BLaER1 treated with 17β-estradiol and CSF1 and Interleukin-3, amounts not matched to agents 10 nM and 100 nM (cell line): ENCODE measurements around the gene OSBPL10.

Experiments
- H3K27ac ChIP-seq, 11 experiments: shearing (Covaris generic); formaldehyde crosslinking; 2 replicates each; pipeline ENCODE4 v1.8.1; 2022
- H3K27me3 ChIP-seq, 11 experiments: shearing (Covaris generic); formaldehyde crosslinking; 2 replicates each; pipeline ENCODE4 v1.8.1; 2022
- H3K36me3 ChIP-seq, 11 experiments: shearing (Covaris generic); formaldehyde crosslinking; 2 replicates each; pipeline ENCODE4 v1.8.1; 2022
- H3K4me1 ChIP-seq, 10 experiments: shearing (Covaris generic); formaldehyde crosslinking; 2 replicates each; pipeline ENCODE4 v1.8.1; 2022
- H3K4me2 ChIP-seq, 11 experiments: shearing (Covaris generic); formaldehyde crosslinking; 2 replicates each; pipeline ENCODE4 v1.8.1; 2022
- H3K4me3 ChIP-seq, 10 experiments: shearing (Covaris generic); formaldehyde crosslinking; 2 replicates each; pipeline ENCODE4 v1.8.1; 2022
- H3K9ac ChIP-seq, 11 experiments: shearing (Covaris generic); formaldehyde crosslinking; 2 replicates each; pipeline ENCODE4 v1.8.1; 2022
- H3K9me3 ChIP-seq, 11 experiments: shearing (Covaris generic); formaldehyde crosslinking; replicated peaks in 1 of 11; 2 replicates each; pipeline ENCODE4 v1.8.1; 2022
- H4K20me1 ChIP-seq, 11 experiments: shearing (Covaris generic); formaldehyde crosslinking; 2 replicates each; pipeline ENCODE4 v1.8.1; 2022
- Cebpa-rat ChIP-seq, 11 experiments: shearing (Covaris generic); IDR thresholded peaks; 2 replicates each; pipeline ENCODE4 v1.8.1; 2022

OSBPL10 gene

DNA sequence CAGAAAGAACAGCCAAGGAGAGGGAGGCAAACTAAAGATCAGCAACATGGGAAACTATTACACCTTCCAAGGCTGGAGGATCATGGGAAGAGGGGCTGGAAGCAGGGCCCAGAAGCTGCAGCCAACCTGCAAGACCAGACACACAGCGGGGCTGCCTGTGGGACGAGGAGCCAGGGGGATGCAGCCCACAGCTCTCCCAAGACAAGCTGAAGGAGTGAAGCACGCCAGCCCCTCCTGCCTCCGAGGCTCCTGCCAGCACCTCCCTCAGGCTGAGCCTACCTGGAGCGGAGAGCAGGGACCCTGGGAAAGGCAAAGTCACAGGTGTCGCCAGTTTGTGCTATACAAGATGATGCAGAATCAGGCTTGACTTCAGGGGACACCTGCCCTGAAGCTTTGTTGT lies 133.3 kb downstream of the OSBPL10 start:
- no peak overlapping the region for H3K4me3 ChIP-seq
- no peaks in the 10 kb centered on the region for H3K9me3 ChIP-seq
- H3K36me3 ChIP-seq = no peaks in the 10 kb centered on the region
- H3K9ac ChIP-seq = no peak overlapping the region
- H3K4me1 ChIP-seq = peaks cover 0 to 16% (median 6%) of the 10 kb centered on the region in 10 experiments; a peak in 9 of 20 replicates
- no peak for TF ChIP-seq Cebpa-rat (IDR thresholded peaks at IDR 0.05)
- H3K27me3 ChIP-seq = no peaks in the 10 kb centered on the region
- no peaks in the 10 kb centered on the region for H4K20me1 ChIP-seq
- no peak overlapping the region for H3K4me2 ChIP-seq
- H3K27ac ChIP-seq = no peak overlapping the region

DNA sequence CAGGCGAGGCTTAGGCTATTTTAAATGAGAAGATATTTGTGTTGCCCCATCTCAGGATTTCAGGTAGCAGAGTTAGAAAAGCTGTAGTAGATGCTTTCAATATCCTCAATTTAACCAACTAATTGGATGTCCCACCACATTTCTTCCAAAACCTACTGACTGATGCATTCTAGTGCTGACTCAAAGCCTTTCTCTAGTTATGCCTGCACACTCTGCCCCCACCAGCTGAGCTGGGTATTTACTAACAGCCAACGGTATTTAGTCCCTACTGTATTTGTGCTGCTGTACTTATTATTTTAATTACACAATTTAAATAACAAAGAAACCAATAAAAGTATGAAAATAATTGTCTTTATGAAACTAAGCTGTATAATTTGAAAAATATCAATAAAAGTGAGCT lies 139.5 kb downstream of the OSBPL10 start:
- Histone ChIP-seq H4K20me1 (no peaks in the 10 kb centered on the region), H3K36me3 (no peaks in the 10 kb centered on the region), H3K9ac (no peak overlapping the region), H3K4me1 (no peaks in the 10 kb centered on the region), H3K27ac (no peak overlapping the region), H3K4me3 (no peak overlapping the region), H3K4me2 (no peak overlapping the region), H3K27me3 (no peaks in the 10 kb centered on the region), H3K9me3 (peaks cover 0 to 12% (median 0%) of the 10 kb centered on the region in 11 experiments; a peak in 1 of 22 replicates)
- no peak for TF ChIP-seq Cebpa-rat (IDR thresholded peaks at IDR 0.05)

DNA sequence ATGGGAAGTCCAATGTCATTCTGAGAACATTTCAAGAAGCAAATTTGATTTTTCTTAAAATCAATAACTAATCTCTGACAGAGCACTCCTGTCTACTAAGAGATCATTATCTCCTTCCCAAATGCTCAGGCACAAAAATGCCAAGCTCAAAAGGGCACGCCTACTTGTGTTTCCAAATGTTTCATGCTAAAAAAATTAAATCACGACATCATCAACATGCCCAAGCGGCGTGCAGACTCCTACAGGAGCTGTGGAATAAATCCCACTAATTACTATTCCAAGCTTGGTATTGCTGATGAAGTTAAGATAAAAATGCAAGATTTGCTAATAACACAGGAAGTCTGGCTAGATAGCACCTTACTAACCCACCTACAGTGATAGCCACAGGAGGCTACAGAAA lies 140.8 kb downstream of the OSBPL10 start:
- Histone ChIP-seq H3K27ac (no peak overlapping the region), H3K4me1 (no peaks in the 10 kb centered on the region), H3K4me3 (no peak overlapping the region), H3K36me3 (no peaks in the 10 kb centered on the region), H3K27me3 (no peaks in the 10 kb centered on the region), H3K9me3 (peaks cover 0 to 12% (median 0%) of the 10 kb centered on the region in 11 experiments; a peak in 1 of 22 replicates), H3K9ac (no peak overlapping the region), H3K4me2 (no peak overlapping the region), H4K20me1 (no peaks in the 10 kb centered on the region)
- no peak for TF ChIP-seq Cebpa-rat (IDR thresholded peaks at IDR 0.05)

DNA sequence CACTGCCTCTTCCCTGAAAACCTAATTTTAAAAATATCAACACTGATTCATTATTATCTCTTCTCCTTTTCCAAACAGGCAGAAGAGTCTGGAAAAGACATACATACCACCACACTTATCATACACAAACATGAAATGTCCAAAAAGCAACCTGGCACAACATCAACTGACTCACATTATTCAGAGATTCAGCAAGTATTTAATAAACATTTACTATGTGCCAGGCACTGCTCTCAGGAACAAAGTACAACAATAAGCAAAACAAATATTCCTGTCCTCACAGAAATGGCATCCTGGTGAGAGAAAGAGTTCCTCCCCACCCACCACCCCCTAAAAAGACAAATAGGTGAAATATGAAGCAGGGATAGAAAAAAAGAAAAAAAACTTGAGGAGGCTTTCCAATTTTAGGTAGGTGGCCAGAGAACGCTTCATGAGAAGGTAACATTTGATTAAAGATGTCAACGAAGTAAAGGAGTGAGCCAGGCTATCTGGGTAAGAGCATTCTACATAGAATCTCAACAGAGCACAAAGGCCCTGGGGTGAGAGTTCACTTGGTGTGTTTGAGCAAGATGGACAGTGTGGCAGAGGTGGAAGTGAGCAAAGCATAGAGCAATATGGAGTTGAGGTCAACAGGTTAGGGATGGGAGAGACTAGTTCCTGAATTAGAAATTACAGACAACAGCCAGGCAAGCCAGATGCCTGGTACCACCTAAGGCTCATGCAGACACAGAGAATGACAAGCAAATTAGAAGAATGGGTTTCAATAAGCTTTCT lies 141.7 kb downstream of the OSBPL10 start:
- Histone ChIP-seq H3K9me3 (peaks cover 0 to 12% (median 0%) of the 10 kb centered on the region in 11 experiments; a peak in 1 of 22 replicates), H3K9ac (no peak overlapping the region), H3K27ac (no peak overlapping the region), H3K4me2 (no peak overlapping the region), H4K20me1 (no peaks in the 10 kb centered on the region), H3K27me3 (no peaks in the 10 kb centered on the region), H3K4me1 (no peaks in the 10 kb centered on the region), H3K4me3 (no peak overlapping the region), H3K36me3 (no peaks in the 10 kb centered on the region)
- TF ChIP-seq Cebpa-rat (IDR thresholded peaks at IDR 0.05) = no peak

GRCh38 chr3:31836131-31837075 lies 144.7 kb downstream of the OSBPL10 start:
- Histone ChIP-seq H3K9me3 (peaks cover 0 to 12% (median 0%) of the 10 kb centered on the region in 11 experiments; a peak in 1 of 22 replicates), H3K4me1 (no peaks in the 10 kb centered on the region), H3K27me3 (no peaks in the 10 kb centered on the region), H3K4me3 (no peak overlapping the region), H3K36me3 (no peaks in the 10 kb centered on the region), H4K20me1 (no peaks in the 10 kb centered on the region), H3K4me2 (no peak overlapping the region), H3K9ac (no peak overlapping the region), H3K27ac (no peak overlapping the region)
- TF ChIP-seq Cebpa-rat (IDR thresholded peaks at IDR 0.05) = no peak

DNA sequence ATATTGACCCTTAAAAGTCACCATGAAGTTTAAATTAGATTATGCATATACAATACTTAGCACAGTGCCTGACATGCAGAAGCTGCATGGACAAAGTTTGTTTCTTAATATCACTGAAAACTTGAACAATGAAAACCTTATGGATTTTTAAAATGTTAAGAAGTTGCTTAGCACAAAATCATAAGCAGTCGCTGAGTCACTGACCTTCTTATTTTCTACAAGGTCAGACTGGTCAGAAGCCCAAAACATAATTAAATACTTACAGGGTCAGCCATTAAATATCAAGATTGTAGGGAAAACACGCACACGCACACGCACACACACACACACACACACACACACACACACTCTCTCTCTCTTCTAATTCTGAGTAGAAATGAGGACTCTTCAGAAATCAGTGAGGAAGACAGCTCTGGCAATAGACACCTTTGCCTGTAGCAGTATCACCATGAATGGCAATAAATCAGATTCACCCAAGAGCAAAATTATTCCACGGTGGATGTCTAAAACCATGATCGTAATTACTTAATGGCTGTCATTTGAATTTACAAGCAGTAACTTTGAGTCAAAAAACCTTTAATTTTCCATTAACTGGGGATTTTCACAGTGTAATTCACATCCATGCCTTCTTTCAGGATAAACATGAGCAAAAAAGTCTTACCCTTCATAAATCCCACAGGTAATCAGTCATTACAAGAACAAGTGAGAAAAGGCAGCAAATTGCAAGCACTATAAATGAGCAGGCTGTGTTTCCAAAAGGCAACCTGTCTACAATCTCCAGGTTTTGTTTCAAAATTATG lies 147.5 kb downstream of the OSBPL10 start:
- Histone ChIP-seq H3K36me3 (no peaks in the 10 kb centered on the region), H3K4me2 (no peak overlapping the region), H3K4me3 (no peak overlapping the region), H3K9me3 (no peaks in the 10 kb centered on the region), H4K20me1 (no peaks in the 10 kb centered on the region), H3K9ac (no peak overlapping the region), H3K27ac (no peak overlapping the region), H3K27me3 (no peaks in the 10 kb centered on the region), H3K4me1 (no peaks in the 10 kb centered on the region)
- TF ChIP-seq Cebpa-rat (IDR thresholded peaks at IDR 0.05) = no peak

DNA sequence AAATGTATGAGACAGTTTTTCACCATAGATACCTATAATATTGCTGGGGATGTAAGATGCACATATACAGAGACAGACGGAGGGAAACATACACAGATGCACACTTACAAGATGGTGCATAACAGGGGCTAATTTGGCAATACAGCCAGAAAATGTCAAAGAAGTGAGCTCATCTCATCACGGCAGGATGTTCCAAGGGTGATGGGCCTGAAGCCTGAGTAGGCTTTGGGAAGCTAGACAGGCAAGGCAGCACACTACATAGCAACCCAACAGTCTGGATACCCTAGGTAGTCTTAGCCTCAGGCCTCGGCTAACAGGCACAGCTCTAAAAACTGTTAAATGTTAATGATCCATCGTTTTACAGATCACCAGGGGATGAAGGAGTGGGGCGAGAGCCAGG lies 148.5 kb downstream of the OSBPL10 start:
- no peaks in the 10 kb centered on the region for H3K36me3 ChIP-seq
- H3K9me3 ChIP-seq = no peaks in the 10 kb centered on the region
- H4K20me1 ChIP-seq = no peaks in the 10 kb centered on the region
- H3K4me2 ChIP-seq = no peak overlapping the region
- TF ChIP-seq Cebpa-rat (IDR thresholded peaks at IDR 0.05) = no peak
- no peaks in the 10 kb centered on the region for H3K4me1 ChIP-seq
- no peaks in the 10 kb centered on the region for H3K27me3 ChIP-seq
- no peak overlapping the region for H3K4me3 ChIP-seq
- H3K9ac ChIP-seq = no peak overlapping the region
- H3K27ac ChIP-seq = no peak overlapping the region

DNA sequence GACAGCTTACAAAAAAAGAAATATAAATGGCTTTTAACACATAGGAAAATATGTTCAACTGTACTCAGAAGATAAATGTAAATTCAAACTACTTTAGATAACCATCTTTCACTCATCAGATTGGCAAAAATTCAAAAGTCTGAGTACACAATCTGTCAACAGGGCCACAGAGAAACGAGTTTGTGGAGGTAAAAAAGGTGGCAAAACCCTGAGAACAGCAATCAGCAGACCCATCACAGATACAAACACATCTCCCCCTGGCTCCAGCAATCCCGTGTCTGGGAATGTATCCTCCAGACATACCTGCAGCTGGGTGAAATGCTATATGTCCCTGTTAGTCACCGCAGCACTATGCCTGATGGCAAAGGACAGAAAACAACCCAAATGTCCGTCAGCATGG lies 149.5 kb downstream of the OSBPL10 start:
- no peak for TF ChIP-seq Cebpa-rat (IDR thresholded peaks at IDR 0.05)
- H3K27me3 ChIP-seq = no peaks in the 10 kb centered on the region
- H4K20me1 ChIP-seq = no peaks in the 10 kb centered on the region
- H3K27ac ChIP-seq = no peak overlapping the region
- H3K9ac ChIP-seq = no peak overlapping the region
- H3K4me2 ChIP-seq = no peak overlapping the region
- no peaks in the 10 kb centered on the region for H3K9me3 ChIP-seq
- H3K4me3 ChIP-seq = no peak overlapping the region
- H3K36me3 ChIP-seq = no peaks in the 10 kb centered on the region
- no peaks in the 10 kb centered on the region for H3K4me1 ChIP-seq

DNA sequence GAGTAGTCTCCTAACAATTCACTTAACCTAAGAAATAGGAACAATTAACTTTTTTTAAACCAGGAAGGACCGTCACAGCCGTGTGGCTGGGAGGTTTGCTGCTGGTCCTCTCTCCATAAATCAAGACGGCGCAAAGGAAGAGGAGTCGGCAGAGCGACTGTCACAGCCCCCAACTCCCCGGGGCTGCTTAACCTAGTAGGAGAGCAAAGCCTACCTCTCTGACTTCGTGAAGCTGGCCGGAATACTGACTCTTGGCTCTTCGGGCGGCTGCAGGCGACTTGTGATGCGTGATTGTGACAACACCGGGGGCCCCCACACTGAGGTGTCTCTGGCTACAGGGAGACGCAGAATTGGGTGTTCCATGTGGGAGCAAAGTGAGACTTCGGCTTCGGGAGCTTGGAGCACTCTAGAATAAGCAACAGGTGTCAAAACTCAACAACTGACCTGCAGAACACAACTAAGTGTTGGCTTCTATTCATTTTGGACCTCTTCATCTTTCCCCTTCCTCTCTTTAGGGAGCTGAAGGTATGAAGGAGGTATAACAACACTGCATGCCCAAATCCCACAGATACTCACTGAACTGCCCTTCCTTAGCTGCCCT lies 151.1 kb downstream of the OSBPL10 start:
- Histone ChIP-seq H3K4me3 (no peak overlapping the region), H3K4me2 (no peak overlapping the region), H3K36me3 (no peaks in the 10 kb centered on the region), H3K9me3 (no peaks in the 10 kb centered on the region), H3K9ac (no peak overlapping the region), H4K20me1 (no peaks in the 10 kb centered on the region), H3K4me1 (no peaks in the 10 kb centered on the region), H3K27me3 (no peaks in the 10 kb centered on the region), H3K27ac (no peak overlapping the region)
- no peak for TF ChIP-seq Cebpa-rat (IDR thresholded peaks at IDR 0.05)
